OCI-LY7 (cell line): ENCODE results near the gene KLHL24.

Experiments used
- EZH2phosphoT487 ChIP-seq: fragments of 200-600 bp; sonication (generic); IDR thresholded peaks from 2 replicates; pipeline ENCODE4 v1.6.1; 2018; ENCODE audit warnings: low read depth, borderline replicate concordance, mild to moderate bottlenecking, mixed run types, antibody characterized with exemption, low read length, moderate library complexity, mixed read lengths
- TF ChIP-seq, protein P1 (sequence below): fragments of 200-600 bp; sonication (generic); conservative IDR thresholded peaks from 2 replicates; pipeline ENCODE4 v1.5.1; 2014; ENCODE audit warnings: mild to moderate bottlenecking, antibody characterized with exemption, low read length, moderate library complexity, mixed read lengths

DNA sequence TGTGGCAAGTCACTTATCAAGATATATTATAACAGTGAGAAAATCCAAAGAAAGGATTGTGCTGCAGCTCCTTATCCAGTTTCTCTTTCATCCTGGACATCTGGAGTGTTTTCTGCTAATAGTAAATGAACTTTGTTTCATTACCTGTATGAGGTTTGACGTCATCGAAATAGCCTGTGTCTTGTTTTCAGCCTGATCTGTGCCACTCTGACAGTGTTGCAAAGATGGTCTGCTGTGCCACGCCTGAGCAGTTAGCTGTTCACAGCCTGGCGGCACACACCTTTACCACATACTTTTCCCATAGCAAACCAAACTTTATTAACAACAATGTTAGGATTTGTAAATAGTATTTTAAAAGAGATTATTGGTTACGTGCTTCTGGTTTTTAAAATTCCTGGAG lies 96.2 kb downstream of the KLHL24 start:
- TF ChIP-seq, protein P1, sequence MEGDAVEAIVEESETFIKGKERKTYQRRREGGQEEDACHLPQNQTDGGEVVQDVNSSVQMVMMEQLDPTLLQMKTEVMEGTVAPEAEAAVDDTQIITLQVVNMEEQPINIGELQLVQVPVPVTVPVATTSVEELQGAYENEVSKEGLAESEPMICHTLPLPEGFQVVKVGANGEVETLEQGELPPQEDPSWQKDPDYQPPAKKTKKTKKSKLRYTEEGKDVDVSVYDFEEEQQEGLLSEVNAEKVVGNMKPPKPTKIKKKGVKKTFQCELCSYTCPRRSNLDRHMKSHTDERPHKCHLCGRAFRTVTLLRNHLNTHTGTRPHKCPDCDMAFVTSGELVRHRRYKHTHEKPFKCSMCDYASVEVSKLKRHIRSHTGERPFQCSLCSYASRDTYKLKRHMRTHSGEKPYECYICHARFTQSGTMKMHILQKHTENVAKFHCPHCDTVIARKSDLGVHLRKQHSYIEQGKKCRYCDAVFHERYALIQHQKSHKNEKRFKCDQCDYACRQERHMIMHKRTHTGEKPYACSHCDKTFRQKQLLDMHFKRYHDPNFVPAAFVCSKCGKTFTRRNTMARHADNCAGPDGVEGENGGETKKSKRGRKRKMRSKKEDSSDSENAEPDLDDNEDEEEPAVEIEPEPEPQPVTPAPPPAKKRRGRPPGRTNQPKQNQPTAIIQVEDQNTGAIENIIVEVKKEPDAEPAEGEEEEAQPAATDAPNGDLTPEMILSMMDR: no peak
- TF ChIP-seq EZH2phosphoT487: no peak
